Testis (tissue), 2 donors: ENCODE measurements around the gene SNAI3.

Source experiments
- POLR2A ChIP-seq: fragments of 450-650 bp; IDR thresholded peaks from one replicate; pipeline ENCODE4 v1.6.1; 2017; ENCODE audit warnings: antibody characterized with exemption, mild to moderate bottlenecking, moderate library complexity
- TF ChIP-seq, protein P1 (sequence below), 3 experiments: fragments of 450-650 bp in 2 of 3; fragments of 200-600 bp in 1 of 3; sonication (generic) in 1 of 3; IDR thresholded peaks; one replicate each; pipeline ENCODE4 v1.5.1; 2016 to 2019; ENCODE audit warnings: antibody characterized with exemption in 3 of 3, mild to moderate bottlenecking in 2 of 3, moderate library complexity in 1 of 3

GRCh38 chr16:88654363-88655052 is 31.8 kb downstream of the SNAI3 start:
- TF ChIP-seq, protein P1, sequence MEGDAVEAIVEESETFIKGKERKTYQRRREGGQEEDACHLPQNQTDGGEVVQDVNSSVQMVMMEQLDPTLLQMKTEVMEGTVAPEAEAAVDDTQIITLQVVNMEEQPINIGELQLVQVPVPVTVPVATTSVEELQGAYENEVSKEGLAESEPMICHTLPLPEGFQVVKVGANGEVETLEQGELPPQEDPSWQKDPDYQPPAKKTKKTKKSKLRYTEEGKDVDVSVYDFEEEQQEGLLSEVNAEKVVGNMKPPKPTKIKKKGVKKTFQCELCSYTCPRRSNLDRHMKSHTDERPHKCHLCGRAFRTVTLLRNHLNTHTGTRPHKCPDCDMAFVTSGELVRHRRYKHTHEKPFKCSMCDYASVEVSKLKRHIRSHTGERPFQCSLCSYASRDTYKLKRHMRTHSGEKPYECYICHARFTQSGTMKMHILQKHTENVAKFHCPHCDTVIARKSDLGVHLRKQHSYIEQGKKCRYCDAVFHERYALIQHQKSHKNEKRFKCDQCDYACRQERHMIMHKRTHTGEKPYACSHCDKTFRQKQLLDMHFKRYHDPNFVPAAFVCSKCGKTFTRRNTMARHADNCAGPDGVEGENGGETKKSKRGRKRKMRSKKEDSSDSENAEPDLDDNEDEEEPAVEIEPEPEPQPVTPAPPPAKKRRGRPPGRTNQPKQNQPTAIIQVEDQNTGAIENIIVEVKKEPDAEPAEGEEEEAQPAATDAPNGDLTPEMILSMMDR (IDR thresholded peaks at IDR 0.05), result no peak
- TF ChIP-seq POLR2A, result no peak
